ENCODE measurements around the gene CCL27. TPM values are rescaled to one million over a fixed set of nuclear protein-coding genes. Genes with fewer than 3 reads are reported as not detected.

The CCL27 gene
- total and polyA plus RNA-seq, 10 of the 15 experiments (the other 5 are each of a cell fraction or from before 2014, with no cell fraction given), result 0.45 TPM; not detected in 9

DNA sequence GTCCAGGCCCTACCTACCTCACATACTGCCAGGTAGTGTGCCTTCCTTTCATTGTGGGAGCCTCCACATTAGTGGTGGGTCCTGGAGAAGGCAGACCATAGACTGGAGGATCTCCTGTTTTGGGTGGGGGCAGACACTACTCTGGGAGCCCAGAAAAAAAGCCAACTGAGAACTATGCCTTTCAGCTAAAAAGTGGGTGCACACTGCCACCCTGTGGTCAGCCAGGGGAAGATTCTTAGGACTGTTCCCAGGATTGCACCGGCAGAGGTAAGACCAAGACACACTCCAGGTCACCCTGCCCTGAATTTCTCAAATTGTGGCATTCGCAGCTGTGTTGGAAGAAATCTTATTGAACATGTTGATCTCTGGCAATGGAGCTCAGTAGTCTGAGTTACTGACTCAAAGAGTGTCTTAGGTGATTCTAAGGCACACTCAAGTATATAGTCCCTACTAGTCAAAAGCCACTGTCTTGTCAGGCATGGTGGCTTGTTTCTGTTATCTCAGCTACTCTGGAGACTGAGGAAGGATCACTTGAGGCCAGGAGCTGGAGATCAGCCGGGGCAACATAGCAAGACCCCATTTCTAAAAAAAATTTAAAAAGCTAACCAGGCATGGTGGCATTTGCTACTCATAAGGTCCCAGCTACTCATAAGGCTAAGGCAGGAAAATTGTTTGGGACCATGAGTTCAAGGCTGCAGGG, 28.5 kb downstream of the CCL27 start (continued):
- TF ChIP-seq CTCF (IDR thresholded peaks at IDR 0.05 in 2 of 3, conservative IDR thresholded peaks at IDR 0.05 in 1 of 3; ENCODE audit: control insufficient read depth in 2 of 3, extremely low read depth in 1 of 3, insufficient read depth in 1 of 3, low read depth in 3 of 3, low read length in 3 of 3) (peak; percentile 79 to 93 (median 86); a peak in 5 of 6 replicates), MXI1 (IDR thresholded peaks at IDR 0.05; ENCODE audit: low read depth, low read length) (no peak), RAD51 (IDR thresholded peaks at IDR 0.05) (no peak), SMC3 (IDR thresholded peaks at IDR 0.05; ENCODE audit: borderline replicate concordance, low read length) (peak; percentile 57), ZNF384 (IDR thresholded peaks at IDR 0.05; ENCODE audit: borderline replicate concordance, low read depth, low read length) (peak; percentile 48; the same call in 1 of the 2 replicates), RFX5 (IDR thresholded peaks at IDR 0.05; ENCODE audit: low read depth, low read length) (no peak), RAD21 (IDR thresholded peaks at IDR 0.05; ENCODE audit: insufficient read depth, low read depth, low read length) (peak; percentile 80), RUNX3 (IDR thresholded peaks at IDR 0.05; ENCODE audit: low read length) (peak; percentile 60), PAX5 (IDR thresholded peaks at IDR 0.05; ENCODE audit: borderline replicate concordance, low read depth, low read length) (no peak), CBX5 (IDR thresholded peaks at IDR 0.05; ENCODE audit: low read depth) (no peak), SP1 (IDR thresholded peaks at IDR 0.05; ENCODE audit: low read depth, low read length) (no peak), POU2F2 (IDR thresholded peaks at IDR 0.05; ENCODE audit: borderline replicate concordance, low read depth, low read length) (no peak)
